Small intestine (tissue), 7 donors: ENCODE measurements around the gene SMIM23. TPM values are rescaled to one million over a fixed set of nuclear protein-coding genes. Genes with fewer than 3 reads are reported as not detected.
"Not testable (repeated sequence)": the region's sequence is repeated elsewhere in the genome, so short reads cannot be mapped to it uniquely, and the experiment has no call there.

Source experiments
- DNase-seq, 2 donors: peaks; one replicate each; pipeline versions ENCODE4 v3.0.0 to v3.0.0-alpha.2; 2013
- FAIRE-seq: peaks from 2 replicates; lab custom pipeline; 2012; peaks lifted over from hg19 to GRCh38; lab: Jason Lieb, UNC
- H3K27ac ChIP-seq, 3 donors: one replicate each; pipeline ENCODE4 v1.5.1; 2013; ENCODE audit warnings: low read length in 2 of 3, mild to moderate bottlenecking in 2 of 3, control low read depth in 1 of 3, inconsistent platforms in 1 of 3, low read depth in 1 of 3, moderate library complexity in 1 of 3
- H3K27me3 ChIP-seq, 3 donors: one replicate each; pipeline ENCODE4 v1.6.1; 2013; ENCODE audit warnings: low read length in 3 of 3, inconsistent platforms in 1 of 3; ENCODE audit not compliant: control insufficient read depth in 3 of 3, insufficient read depth in 3 of 3
- H3K36me3 ChIP-seq, 3 donors: one replicate each; pipeline ENCODE4 v1.6.1; 2013; ENCODE audit warnings: low read length in 3 of 3, inconsistent platforms in 1 of 3, low read depth in 1 of 3, mild to moderate bottlenecking in 1 of 3, moderate library complexity in 1 of 3; ENCODE audit not compliant: control insufficient read depth in 3 of 3, insufficient read depth in 2 of 3
- H3K4me1 ChIP-seq, 3 donors: one replicate each; pipeline ENCODE4 v1.6.1; 2013; ENCODE audit warnings: low read length in 2 of 3, inconsistent platforms in 1 of 3, low read depth in 1 of 3, mild to moderate bottlenecking in 1 of 3, moderate library complexity in 1 of 3; ENCODE audit not compliant: control insufficient read depth in 3 of 3, insufficient read depth in 2 of 3
- H3K4me3 ChIP-seq, 3 donors: one replicate each; pipeline ENCODE4 v1.5.1; 2013; ENCODE audit warnings: low read length in 3 of 3, control low read depth in 1 of 3, inconsistent platforms in 1 of 3, low read depth in 1 of 3, mild to moderate bottlenecking in 1 of 3, moderate library complexity in 1 of 3
- H3K9me3 ChIP-seq, 2 donors: one replicate each; pipeline ENCODE4 v1.6.1; 2013; ENCODE audit warnings: low read depth in 1 of 2, low read length in 1 of 2; ENCODE audit not compliant: control insufficient read depth in 2 of 2, insufficient read depth in 1 of 2
- WGBS, 3 donors: extraction: QIAGEN DNeasy Blood & Tissue Kit; methylation state at CpG; one replicate each; pipeline ENCODE4 v1.1.7; 2013; 5-methylcytosine and 5-hydroxymethylcytosine counted together
- polyA plus RNA-seq, 4 donors: library from polyadenylated mRNA; stranded (reverse) in 3 of 4; unstranded in 1 of 4; fragments of 200-250 nt in 3 of 4; fragments of 120-200 nt in 1 of 4; gene quantifications; one replicate each; pipeline versions ENCODE4 v1.2.1 to v1.2.3, GENCODE V29; 2013
- donor health status: healthy with polysubstance abuse.
- donor health status: control.
- donor health status: control.
- donor health status: Bipolar disorder and iron deficiency.
- donor health status: healthy.

SMIM23 gene
- polyA plus RNA-seq, 4 donors: not detected

DNA sequence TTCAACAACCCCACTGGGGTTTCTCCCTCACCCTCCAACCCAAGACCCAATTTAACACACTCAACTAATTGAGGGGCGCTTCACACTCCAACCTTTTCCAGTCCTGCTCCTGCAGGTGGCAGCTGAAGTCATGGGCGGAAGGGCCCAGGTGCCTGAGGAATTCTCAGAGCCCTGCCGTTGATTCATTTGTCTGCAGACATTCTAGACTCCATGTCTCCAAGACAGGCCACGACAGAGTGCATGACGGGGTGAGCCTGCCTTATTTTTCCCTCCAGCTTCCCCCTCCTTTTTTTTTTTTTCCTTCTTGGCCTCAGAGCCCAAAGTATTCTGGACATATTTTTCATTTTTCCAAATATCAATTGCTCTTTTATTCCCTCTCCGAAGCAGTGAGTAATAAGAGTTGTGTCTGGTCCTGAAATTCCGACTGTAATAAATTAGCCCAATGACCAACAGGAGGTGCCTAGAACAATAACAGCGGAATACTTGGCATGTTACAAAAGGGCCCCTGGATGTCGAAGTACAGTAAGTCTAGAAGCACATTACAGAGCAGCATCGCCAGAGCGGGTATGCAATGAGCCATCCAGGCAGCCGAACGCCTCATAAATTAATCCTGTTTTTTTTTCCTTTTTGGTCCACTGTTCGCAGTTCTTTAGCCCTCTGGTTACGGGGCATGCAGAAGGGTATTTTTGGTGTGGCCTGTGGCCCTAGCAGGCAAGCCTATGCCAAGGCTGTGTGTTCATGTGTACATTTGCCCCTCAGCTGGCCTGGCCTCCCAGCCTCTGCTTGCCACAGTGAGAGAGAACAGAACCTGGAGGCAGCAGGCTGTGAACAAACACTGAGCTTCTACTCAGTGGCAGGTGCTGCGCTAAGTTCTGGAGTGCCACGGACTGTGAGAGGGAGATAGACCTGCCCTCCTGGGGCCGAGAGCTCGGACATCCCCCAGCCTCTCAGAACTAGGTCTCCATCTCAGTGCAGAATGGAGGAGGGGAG is 8.6 kb upstream of the SMIM23 start:
- WGBS, 3 donors: 78 to 85% (median 83%) methylated on average over 19 of the region's 19 CpGs
- FAIRE-seq: no peak

DNA sequence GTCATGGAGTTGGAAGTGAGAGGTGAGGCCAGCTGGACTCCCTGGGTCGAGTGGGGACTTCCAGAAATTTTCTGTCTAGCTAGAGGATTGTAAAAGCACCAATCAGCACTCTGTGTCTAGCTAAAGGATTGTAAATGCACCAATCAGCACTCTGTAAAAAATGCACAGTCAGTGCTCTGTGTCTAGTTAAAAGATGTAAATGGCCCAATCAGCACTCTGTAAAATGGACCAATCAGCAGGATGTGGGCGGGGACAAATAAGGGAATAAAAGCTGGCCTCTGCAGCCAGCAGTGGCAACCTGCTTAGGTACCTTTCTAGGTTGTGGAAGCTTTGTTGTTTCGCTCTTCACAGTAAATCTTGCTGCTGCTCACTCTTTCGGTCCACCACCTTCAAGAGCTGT is 3.9 kb upstream of the SMIM23 start:
- not testable (repeated sequence) for H3K4me3 ChIP-seq, H3K27ac ChIP-seq, H3K4me1 ChIP-seq, DNase-seq, FAIRE-seq, H3K27me3 ChIP-seq, H3K9me3 ChIP-seq, H3K36me3 ChIP-seq
- 68 to 77% (median 71%) methylated on average over 4 of the region's 4 CpGs for WGBS, 3 donors

More for the DNA sequence above, 8.6 kb upstream of the SMIM23 start:
- no peak overlapping the region for H3K4me3 ChIP-seq
- H3K27ac ChIP-seq: no peak overlapping the region
- DNase-seq: no peak
- no peaks in the 10 kb centered on the region for H3K4me1 ChIP-seq
- H3K36me3 ChIP-seq: no peaks in the 10 kb centered on the region
- H3K9me3 ChIP-seq: no peaks in the 10 kb centered on the region
- peaks cover 0 to 8% (median 0%) of the 10 kb centered on the region in 3 donors for H3K27me3 ChIP-seq

DNA sequence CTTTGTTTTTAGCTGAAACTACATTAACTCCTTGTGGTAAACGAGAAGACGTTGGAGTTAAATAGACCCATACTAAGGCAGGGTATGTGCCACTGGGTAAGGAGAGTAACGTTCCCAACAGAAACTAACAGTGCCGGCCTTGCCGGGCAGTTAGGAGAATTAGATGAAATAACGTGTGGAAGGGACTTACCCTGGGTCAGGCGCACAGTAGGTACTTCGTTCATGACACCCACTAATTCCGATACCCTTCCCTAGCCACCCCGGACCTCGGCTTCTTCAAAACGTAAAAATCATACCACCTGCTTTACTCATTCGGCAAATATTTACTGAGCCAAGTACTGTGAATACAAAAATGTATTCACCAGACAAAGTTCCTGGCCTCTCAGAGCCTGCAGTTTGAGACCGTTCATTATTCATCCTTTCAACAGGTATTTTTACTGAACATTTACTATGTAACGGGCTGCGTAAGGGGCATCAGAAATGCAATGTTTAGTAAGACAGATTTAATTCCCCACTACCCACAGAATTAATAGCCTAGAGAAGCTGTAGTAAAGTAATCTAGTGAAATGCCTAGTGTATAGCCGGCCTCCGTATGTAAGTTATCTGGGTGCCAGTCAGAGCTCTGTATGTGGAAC is 3.2 kb upstream of the SMIM23 start:
- Histone ChIP-seq H3K4me1 (no peaks in the 10 kb centered on the region), H3K36me3 (no peaks in the 10 kb centered on the region), H3K27me3 (peaks cover 0 to 9% (median 0%) of the 10 kb centered on the region in 3 donors), H3K9me3 (no peaks in the 10 kb centered on the region), H3K4me3 (no peak overlapping the region), H3K27ac (no peak overlapping the region)
- FAIRE-seq (no peak), DNase-seq (no peak)
- WGBS, 3 donors: 80 to 90% (median 87%) methylated on average over 18 of the region's 18 CpGs

DNA sequence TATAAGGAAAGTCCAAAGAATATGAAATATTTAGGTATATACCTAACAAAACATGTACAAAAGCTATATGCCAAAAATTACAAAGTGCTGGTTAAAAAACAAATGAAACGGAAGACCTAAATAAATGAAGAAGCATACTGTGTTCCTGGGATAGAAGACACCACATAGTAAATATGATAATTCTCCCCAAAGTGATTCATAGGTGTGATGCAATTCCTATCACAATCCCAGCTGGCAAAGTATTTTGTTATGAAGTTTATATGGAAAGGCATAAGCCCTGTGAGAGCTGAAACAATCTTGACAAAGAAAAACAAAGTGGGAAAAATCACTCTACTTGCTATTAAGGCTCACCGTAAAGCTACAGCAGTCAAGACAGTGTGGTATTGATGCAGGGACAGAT is 2.6 kb upstream of the SMIM23 start:
- 83 to 90% (median 89%) methylated on average over 2 of the region's 2 CpGs for WGBS, 3 donors

DNA sequence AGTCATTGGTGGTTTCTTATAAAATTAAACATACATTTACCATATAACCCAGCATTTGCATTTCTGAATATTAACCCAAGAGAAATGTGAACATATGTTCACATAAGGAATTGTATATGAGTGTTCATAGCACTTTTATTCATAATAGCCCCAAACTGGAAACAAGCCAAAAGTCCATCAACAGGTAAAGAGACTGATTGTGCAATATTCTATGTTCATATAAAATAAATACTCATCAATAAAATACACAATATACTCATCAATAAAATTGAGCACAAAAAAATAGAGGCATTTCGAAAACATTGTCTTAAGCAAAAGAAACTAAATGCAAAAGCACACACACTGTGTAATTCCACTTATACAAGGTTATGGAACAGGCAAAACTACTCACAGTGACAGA is 3.7 kb downstream of the SMIM23 start:
- Histone ChIP-seq H3K36me3 (no peaks in the 10 kb centered on the region), H3K27me3 (peaks cover 0 to 3% (median 0%) of the 10 kb centered on the region in 3 donors), H3K27ac (no peak overlapping the region), H3K4me1 (no peaks in the 10 kb centered on the region), H3K9me3 (no peaks in the 10 kb centered on the region), H3K4me3 (no peak overlapping the region)
- WGBS, 3 donors: 68 to 86% (median 85%) methylated on average over 1 of the region's 1 CpG
- FAIRE-seq (no peak), DNase-seq (no peak)

More for the DNA sequence above, 2.6 kb upstream of the SMIM23 start:
- Histone ChIP-seq H3K4me1 (no peaks in the 10 kb centered on the region), H3K27ac (no peak overlapping the region), H3K27me3 (peaks cover 0 to 9% (median 0%) of the 10 kb centered on the region in 3 donors), H3K36me3 (no peaks in the 10 kb centered on the region), H3K9me3 (no peaks in the 10 kb centered on the region), H3K4me3 (no peak overlapping the region)
- DNase-seq (no peak), FAIRE-seq (no peak)

DNA sequence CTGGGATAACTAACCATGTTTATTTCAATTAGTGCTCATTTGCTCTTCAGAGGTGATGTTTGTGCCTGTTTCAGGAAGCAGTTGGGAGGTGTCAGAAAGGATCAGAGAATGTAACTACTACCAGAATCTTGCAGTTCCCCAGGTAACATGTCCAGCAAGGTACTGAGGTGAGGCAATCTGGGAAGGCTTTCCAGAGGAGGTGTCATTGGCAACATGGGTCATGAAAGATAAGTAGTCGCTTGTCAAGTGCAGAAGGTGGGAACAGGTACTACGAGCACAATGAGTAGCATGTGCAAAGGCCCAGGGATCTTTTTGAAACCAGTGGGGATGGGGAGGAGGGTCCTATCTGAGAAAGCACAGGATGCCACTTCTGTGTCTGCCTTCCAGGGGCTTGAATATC is 4.8 kb downstream of the SMIM23 start:
- FAIRE-seq (no peak), DNase-seq (no peak)
- 83 to 93% (median 90%) methylated on average over 2 of the region's 2 CpGs for WGBS, 3 donors
- H3K9me3 ChIP-seq: no peaks in the 10 kb centered on the region
- H3K36me3 ChIP-seq: no peaks in the 10 kb centered on the region
- no peak overlapping the region for H3K27ac ChIP-seq
- no peak overlapping the region for H3K4me3 ChIP-seq
- H3K4me1 ChIP-seq: no peaks in the 10 kb centered on the region
- H3K27me3 ChIP-seq: peaks cover 0 to 3% (median 0%) of the 10 kb centered on the region in 3 donors

DNA sequence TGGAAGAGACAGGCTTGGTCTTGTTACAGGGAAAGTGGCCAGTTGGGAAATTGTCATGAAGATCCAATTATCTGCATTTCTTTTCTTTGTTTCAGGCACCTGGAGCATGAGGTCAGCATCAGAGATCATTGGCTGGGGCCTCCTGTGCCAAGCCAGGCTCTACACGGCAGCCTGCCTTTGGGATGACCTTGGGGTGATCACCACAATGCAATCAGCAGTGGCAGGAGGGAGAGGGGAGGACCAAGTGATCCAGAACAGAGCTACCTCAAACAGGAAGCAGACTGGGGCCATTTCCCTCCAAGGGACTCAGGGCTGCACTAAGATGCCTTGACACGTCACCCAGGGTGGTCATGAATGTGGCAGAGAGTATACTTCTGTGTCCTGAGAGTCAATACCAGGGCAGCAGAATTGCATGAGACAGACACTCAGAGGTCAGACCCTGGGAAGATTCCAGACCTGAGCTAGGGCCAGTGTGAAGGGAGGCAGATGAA is 8.9 kb downstream of the SMIM23 start:
- FAIRE-seq (no peak), DNase-seq (no peak)
- no peaks in the 10 kb centered on the region for H3K27me3 ChIP-seq
- no peak overlapping the region for H3K4me3 ChIP-seq
- H3K4me1 ChIP-seq: no peaks in the 10 kb centered on the region
- no peaks in the 10 kb centered on the region for H3K9me3 ChIP-seq
- no peak overlapping the region for H3K27ac ChIP-seq
- H3K36me3 ChIP-seq: no peaks in the 10 kb centered on the region
- 60 to 69% (median 65%) methylated on average over 2 of the region's 2 CpGs for WGBS, 3 donors

DNA sequence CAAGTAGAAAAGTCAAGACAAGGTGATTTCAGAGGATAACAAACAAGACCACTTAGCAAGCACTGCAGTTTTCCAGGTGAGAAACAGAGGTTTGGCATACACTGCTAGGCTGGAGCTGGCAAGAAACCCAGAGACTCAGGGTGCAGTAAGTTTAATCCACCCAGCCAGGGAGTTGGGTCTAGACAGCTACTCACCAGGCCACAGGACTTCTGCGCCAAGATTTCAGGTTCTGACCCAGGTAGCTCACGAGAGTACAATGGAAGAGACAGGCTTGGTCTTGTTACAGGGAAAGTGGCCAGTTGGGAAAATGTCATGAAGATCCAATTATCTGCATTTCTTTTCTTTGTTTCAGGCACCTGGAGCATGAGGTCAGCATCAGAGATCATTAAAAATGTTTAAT is 9.8 kb downstream of the SMIM23 start:
- 73 to 92% (median 83%) methylated on average over 2 of the region's 2 CpGs for WGBS, 3 donors
- Histone ChIP-seq H3K27me3 (no peaks in the 10 kb centered on the region), H3K27ac (no peak overlapping the region), H3K9me3 (no peaks in the 10 kb centered on the region), H3K4me1 (no peaks in the 10 kb centered on the region), H3K36me3 (no peaks in the 10 kb centered on the region), H3K4me3 (no peak overlapping the region)
- FAIRE-seq: no peak
- no peak for DNase-seq
